GM19240 (cell line): ENCODE results near the gene SRA1.

ENCODE experiments used
- DNase-seq: peaks from one replicate; pipeline ENCODE4 v3.0.0; 2011; ENCODE audit warnings: low spot score; ENCODE audit not compliant: insufficient read length

SRA1 gene

GRCh38 chr5:140570488-140570887 lies 13.2 kb upstream of the SRA1 start:
- no peak for DNase-seq

DNA sequence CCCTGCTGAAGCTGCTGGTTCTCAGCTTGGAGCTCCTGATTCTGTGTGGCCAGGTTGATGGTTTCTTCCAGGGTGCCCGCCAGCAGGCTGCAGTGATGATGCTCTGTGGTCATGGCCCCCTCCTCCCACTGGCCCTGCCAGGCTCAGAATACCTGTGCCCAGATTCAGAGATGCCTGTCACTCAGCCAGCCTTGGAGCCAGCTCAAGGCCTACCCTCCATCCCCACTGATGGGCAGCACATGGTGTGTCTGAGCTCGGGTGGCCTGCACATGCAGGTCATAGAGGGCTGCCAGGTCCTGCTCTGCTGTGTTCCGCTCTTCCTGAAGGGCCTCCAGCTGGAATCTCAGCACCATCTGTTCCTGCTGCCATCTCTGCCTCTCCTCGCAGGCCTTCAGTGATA lies 12.8 kb upstream of the SRA1 start:
- DNase-seq: no peak

DNA sequence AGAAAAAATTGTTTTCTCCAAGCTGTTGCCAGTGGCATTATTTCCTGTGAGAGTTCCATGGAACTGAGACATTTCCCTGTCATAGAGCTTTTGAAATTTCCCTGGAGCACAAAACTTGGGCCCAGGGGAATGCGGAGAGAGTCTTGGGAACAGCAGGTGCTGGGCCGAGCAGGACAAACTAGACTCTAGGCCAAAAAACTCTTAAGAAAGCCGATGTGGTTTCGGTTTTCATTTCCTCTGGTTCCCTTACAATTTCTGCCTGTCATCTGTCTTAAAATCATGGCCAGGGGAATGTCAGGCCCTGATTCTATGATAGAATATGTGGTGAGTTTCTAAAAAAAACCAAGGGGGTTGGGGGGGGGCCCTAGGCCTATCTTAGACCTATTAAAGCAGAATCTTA lies 11.9 kb upstream of the SRA1 start:
- no peak for DNase-seq

DNA sequence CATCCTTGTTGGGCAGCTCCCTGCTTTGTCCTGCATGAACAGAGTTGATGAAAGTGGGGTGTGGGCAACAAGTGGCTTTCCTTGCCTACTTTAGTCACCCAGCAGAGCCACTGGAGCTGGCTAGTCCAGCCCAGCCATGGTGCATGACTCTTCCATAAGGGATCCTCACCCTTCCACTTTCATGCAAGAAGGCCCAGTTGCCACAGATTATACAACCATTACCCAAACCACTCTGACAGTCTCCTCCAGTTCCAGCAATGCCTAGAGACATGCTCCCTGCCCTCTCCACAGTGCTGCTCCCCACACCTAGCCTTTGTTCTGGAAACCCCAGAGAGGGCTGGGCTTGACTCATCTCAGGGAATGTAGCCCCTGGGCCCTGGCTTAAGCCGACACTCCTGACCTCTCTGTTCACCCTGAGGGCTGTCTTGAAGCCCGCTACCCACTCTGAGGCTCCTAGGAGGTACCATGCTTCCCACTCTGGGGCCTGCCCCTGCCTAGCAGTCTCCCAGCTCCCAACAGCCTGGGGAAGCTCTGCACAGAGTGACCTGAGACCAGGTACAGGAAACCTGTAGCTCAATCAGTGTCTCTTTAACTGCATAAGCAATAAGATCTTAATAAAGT lies 11.3 kb upstream of the SRA1 start:
- no peak for DNase-seq

- DNase-seq: no peak
These were observed 10.6 kb upstream of the SRA1 start for GRCh38 chr5:140567871-140568270.

DNA sequence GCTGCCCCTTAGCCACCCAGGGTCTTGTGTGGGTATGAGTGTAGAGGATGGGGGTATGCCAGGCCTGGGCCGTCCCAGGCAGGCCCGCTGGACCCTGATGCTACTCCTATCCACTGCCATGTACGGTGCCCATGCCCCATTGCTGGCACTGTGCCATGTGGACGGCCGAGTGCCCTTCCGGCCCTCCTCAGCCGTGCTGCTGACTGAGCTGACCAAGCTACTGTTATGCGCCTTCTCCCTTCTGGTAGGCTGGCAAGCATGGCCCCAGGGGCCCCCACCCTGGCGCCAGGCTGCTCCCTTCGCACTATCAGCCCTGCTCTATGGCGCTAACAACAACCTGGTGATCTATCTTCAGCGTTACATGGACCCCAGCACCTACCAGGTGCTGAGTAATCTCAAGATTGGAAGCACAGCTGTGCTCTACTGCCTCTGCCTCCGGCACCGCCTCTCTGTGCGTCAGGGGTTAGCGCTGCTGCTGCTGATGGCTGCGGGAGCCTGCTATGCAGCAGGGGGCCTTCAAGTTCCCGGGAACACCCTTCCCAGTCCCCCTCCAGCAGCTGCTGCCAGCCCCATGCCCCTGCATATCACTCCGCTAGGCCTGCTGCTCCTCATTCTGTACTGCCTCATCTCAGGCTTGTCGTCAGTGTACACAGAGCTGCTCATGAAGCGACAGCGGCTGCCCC lies 10.0 kb upstream of the SRA1 start:
- DNase-seq: no peak

GRCh38 chr5:140566665-140567064 lies 9.4 kb upstream of the SRA1 start:
- no peak for DNase-seq

DNA sequence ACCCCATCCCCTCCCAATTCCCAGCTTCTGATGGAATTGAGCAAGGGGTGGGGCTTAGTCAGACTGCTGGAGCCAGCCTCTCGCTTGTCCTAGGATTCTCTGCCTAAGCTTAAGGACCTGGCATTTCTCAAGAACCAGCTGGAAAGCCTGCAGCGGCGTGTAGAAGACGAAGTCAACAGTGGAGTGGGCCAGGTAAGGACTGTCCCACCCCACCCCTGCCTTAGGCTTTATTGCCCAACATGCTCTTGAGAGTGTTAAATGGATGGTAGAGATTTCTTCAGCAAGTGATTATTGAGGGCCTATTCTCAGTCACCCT lies 8.5 kb upstream of the SRA1 start:
- no peak for DNase-seq

DNA sequence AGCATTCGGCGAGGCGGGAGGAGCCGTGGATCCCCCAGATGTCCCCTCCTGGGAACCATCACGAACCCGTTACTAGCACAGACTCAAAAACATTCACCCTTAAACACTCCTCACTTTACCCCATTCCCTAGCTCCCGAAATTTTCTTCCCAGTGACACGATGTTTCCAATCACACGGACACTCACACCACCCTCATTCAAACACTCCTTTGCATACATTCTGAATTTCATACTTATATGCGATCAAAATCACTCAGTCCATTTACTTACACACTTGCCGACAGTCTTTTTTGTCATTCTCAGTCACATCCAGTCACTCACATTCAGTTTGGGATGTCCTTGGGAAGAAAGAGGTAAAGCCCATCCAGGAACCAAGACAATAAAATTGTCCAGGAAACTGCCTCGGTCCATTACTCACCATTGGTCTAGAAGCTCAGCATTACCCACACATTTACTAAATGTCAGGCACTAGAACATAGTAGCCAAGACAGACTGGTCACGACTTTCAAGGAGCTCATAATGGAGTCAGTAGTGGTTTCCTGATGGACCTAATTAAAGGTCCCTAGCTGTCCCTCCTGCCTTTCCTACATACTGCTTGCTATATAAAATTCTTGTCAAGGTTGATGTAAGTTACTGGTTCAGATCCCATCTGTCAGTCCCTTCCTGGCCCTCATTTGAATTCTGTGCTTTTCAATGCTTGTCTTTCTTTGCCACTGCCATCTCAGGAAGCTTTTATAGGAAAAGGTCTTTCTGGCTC lies 7.9 kb upstream of the SRA1 start:
- DNase-seq: no peak

- DNase-seq: peak; percentile 82
These were observed 7.1 kb upstream of the SRA1 start, which contains the start of the genes APBB3 and SLC35A4 for GRCh38 chr5:140564196-140565023. Gene APBB3, minus strand, starts transcription at chr5:140564598. Its CDS starts 353 bp downstream, at chr5:140564245. Gene SLC35A4, plus strand, starts transcription at chr5:140564828. Its CDS starts 2,342 bp downstream, at chr5:140567170.

GRCh38 chr5:140563596-140563995 lies 6.3 kb upstream of the SRA1 start:
- DNase-seq: no peak

- DNase-seq: no peak
These were observed 4.7 kb upstream of the SRA1 start for GRCh38 chr5:140561753-140562523.

DNA sequence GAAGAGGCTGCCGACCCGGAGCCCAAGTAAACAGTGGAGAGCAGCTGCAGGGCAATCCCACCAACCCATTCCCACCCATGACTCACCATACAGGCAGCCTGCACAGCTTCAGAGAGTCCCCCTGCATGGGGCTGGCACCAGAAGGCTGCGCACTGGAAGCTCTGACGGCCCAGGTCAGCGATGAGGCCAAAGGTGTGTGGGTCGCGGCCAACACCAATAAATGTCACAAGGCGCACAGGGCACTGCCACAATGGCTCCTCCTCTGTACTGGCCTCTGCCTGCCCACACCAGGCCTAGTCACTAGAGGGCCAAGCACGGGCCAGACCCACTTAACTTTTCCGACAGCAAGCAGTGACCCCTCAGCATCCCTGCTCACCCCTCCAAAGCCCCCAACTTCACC lies 3.0 kb upstream of the SRA1 start:
- DNase-seq: no peak

DNA sequence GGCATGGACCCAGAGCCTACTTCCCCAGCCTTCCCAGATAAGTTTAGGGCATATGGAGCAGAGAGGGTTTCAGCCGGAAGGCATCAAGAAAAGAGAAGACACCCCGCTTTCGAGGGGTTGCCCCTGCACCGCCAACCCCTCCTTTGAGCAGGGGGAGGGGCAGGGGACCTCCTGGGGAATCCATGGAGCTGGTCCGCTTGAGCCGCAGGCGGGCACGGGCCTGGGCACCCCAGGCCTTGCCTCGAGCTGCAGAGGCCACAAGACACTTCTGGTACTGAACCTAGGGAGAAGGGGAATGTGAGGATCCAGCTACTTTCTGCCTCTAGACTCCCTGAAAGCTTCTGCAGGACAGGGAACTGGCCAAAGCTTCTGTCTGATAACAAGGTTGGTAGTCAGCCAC lies 1.3 kb upstream of the SRA1 start:
- no peak for DNase-seq

DNA sequence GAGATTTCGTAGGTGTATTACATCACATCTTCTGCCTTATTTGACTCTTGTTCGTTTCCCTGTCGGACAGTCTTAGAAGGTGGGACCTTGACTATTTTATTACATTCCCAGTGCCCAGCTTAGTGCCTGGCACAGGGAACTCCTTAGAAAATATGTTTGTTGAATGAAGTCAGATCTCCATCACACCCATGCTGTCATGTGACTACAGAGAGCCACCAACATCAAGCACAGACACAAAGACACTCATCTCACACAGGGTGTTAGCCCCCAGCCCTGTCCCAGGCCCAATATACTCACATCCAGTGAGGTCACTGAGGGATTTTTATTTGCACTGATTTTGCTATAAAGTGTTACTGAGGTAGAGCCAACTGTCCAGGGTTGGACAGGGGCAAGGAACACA lies 692 bp upstream of the SRA1 start:
- no peak for DNase-seq

GRCh38 chr5:140556438-140556837 lies 835 bp downstream of the SRA1 start:
- DNase-seq: no peak

GRCh38 chr5:140555747-140556312 lies 1.4 kb downstream of the SRA1 start:
- DNase-seq: no peak

DNA sequence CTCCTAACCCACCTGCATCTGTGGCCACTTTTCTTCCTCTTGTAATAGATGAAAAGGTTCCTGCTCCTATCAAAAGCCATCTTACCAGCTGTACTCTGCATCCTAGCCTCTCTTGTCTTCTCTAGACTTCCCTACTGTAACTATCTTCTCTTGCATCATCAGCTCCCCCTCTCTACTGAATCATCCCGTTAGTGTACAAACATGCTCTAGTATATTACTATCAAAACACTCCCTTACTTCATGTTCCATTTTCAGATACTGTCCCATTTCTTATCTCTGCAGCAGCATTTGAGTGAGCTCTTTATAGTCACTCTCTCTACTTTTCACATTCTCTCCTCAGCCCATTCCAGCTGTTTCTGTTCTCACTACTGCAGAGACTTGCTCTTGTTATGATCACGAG lies 2.8 kb downstream of the SRA1 start:
- DNase-seq: no peak

DNA sequence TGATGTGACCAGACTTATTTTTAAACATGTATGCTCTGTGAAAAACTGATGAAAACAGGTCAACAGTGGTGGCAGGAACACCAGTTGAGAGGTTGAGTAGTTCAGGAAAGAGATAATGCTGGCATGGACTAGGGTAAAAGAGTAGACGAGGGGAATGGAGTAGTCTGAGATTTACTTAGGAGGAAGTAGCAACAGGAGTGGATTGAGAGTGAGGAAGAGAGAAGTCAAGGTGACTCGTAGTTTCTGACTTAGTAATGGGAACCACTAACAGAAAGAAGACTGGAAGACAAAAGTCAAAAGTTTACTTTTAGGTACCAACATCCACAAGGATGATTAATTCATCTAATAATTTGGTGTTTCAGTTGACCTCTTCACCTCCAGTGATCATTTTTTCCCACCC lies 3.6 kb downstream of the SRA1 start:
- DNase-seq: no peak

GRCh38 chr5:140551872-140552271 lies 5.4 kb downstream of the SRA1 start:
- no peak for DNase-seq
